Mesenchymal stem cell (in vitro differentiated cells and primary cell): ENCODE measurements around the gene CAMTA1.

Experiments
- DNase-seq: peaks from one replicate; pipeline ENCODE4 v3.0.0-alpha.2; 2013
- H2AFZ ChIP-seq: one replicate; pipeline ENCODE4 v1.6.1; 2013; ENCODE audit warnings: low read depth, mild to moderate bottlenecking, control low read depth, inconsistent platforms, low read length, moderate library complexity
- H2AK5ac ChIP-seq: 2 replicates; pipeline ENCODE4 v1.6.1; 2013; ENCODE audit warnings: low read length, moderate library complexity, mild to moderate bottlenecking, inconsistent platforms; ENCODE audit not compliant: severe bottlenecking
- H2BK120ac ChIP-seq: one replicate; pipeline ENCODE4 v1.6.1; 2013; ENCODE audit warnings: low read depth, mild to moderate bottlenecking, inconsistent platforms, low read length, moderate library complexity
- H2BK12ac ChIP-seq, 2 experiments: one replicate each; pipeline ENCODE4 v1.6.1; 2013; ENCODE audit warnings: inconsistent platforms in 2 of 2, low read length in 2 of 2, mild to moderate bottlenecking in 2 of 2, moderate library complexity in 2 of 2, control low read depth in 1 of 2
- H2BK15ac ChIP-seq: one replicate; pipeline ENCODE4 v1.6.1; 2013; ENCODE audit warnings: mild to moderate bottlenecking, low read depth, inconsistent platforms; ENCODE audit not compliant: poor library complexity, severe bottlenecking
- H2BK5ac ChIP-seq: 2 replicates; pipeline ENCODE4 v1.6.1; 2013; ENCODE audit warnings: low read depth, mild to moderate bottlenecking, low read length, control low read depth, inconsistent platforms; ENCODE audit not compliant: poor library complexity, severe bottlenecking
- H3K14ac ChIP-seq, 2 experiments: one replicate each; pipeline ENCODE4 v1.6.1; 2013; ENCODE audit warnings: inconsistent platforms in 2 of 2, low read length in 2 of 2, control low read depth in 1 of 2, mild to moderate bottlenecking in 1 of 2, moderate library complexity in 1 of 2
- H3K18ac ChIP-seq, 2 experiments: one replicate each; pipeline ENCODE4 v1.6.1; 2013; ENCODE audit warnings: inconsistent platforms in 2 of 2, low read length in 2 of 2, control low read depth in 1 of 2, low read depth in 1 of 2, mild to moderate bottlenecking in 1 of 2
- H3K23ac ChIP-seq, 2 experiments: one replicate each; pipeline ENCODE4 v1.6.1; 2013; ENCODE audit warnings: inconsistent platforms in 2 of 2, low read length in 2 of 2, mild to moderate bottlenecking in 2 of 2, moderate library complexity in 2 of 2, control low read depth in 1 of 2
- H3K27ac ChIP-seq: 2 replicates; pipeline ENCODE4 v1.5.1; 2013; ENCODE audit warnings: mild to moderate bottlenecking, moderate library complexity, low read length, control low read depth, inconsistent platforms; ENCODE audit not compliant: poor library complexity, severe bottlenecking
- H3K27me3 ChIP-seq, 2 experiments: 2 replicates each; pipeline versions ENCODE4 v1.6.1 to v1.7.0; 2013; ENCODE audit warnings: low read length in 2 of 2, mild to moderate bottlenecking in 2 of 2, moderate library complexity in 2 of 2, control low read depth in 1 of 2, inconsistent platforms in 1 of 2; ENCODE audit not compliant: control insufficient read depth in 1 of 2, insufficient read depth in 1 of 2
- H3K36me3 ChIP-seq, 2 experiments: 2 replicates each; pipeline versions ENCODE4 v1.6.1 to v1.7.0; 2013; ENCODE audit warnings: low read length in 2 of 2, control low read depth in 1 of 2, inconsistent platforms in 1 of 2, low read depth in 1 of 2, mild to moderate bottlenecking in 1 of 2; ENCODE audit not compliant: insufficient read depth in 2 of 2, control insufficient read depth in 1 of 2
- H3K4ac ChIP-seq, 2 experiments: one replicate each; pipeline ENCODE4 v1.6.1; 2013; ENCODE audit warnings: inconsistent platforms in 2 of 2, low read length in 2 of 2, mild to moderate bottlenecking in 2 of 2, moderate library complexity in 2 of 2, control low read depth in 1 of 2, low read depth in 1 of 2
- H3K4me1 ChIP-seq: 2 replicates; pipeline ENCODE4 v1.6.1; 2013; ENCODE audit warnings: low read depth, low read length, control low read depth; ENCODE audit not compliant: control insufficient read depth, insufficient read depth
- H3K4me2 ChIP-seq: 2 replicates; pipeline ENCODE4 v1.6.1; 2013; ENCODE audit warnings: low read length, mild to moderate bottlenecking, inconsistent platforms; ENCODE audit not compliant: poor library complexity, severe bottlenecking
- H3K4me3 ChIP-seq, 2 experiments: 2 replicates each; pipeline versions ENCODE4 v1.5.1 to v1.7.0; 2013; ENCODE audit warnings: low read length in 2 of 2, mild to moderate bottlenecking in 2 of 2, control low read depth in 1 of 2, low read depth in 1 of 2; ENCODE audit not compliant: insufficient read depth in 1 of 2
- H3K79me1 ChIP-seq: replicated peaks from 2 replicates; pipeline ENCODE4 v1.6.1; 2013; ENCODE audit warnings: mild to moderate bottlenecking, control low read depth, low read length, inconsistent platforms; ENCODE audit not compliant: poor library complexity, severe bottlenecking
- H3K9ac ChIP-seq: 2 replicates; pipeline ENCODE4 v1.7.0; 2013; ENCODE audit warnings: mild to moderate bottlenecking, low read length, moderate library complexity
- H3K9me3 ChIP-seq: 2 replicates; pipeline ENCODE4 v1.7.0; 2013; ENCODE audit warnings: mild to moderate bottlenecking, low read length; ENCODE audit not compliant: control insufficient read depth
- H4K8ac ChIP-seq: one replicate; pipeline ENCODE4 v1.6.1; 2013; ENCODE audit warnings: inconsistent platforms, mild to moderate bottlenecking, low read length, moderate library complexity
- H4K91ac ChIP-seq: one replicate; pipeline ENCODE4 v1.6.1; 2013; ENCODE audit warnings: mild to moderate bottlenecking, low read length, inconsistent platforms
- WGBS: methylation state at CpG from one replicate; pipeline ENCODE4 v1.1.7; 2013; ENCODE audit warnings: mixed read lengths; 5-methylcytosine and 5-hydroxymethylcytosine counted together

The CAMTA1 gene

DNA sequence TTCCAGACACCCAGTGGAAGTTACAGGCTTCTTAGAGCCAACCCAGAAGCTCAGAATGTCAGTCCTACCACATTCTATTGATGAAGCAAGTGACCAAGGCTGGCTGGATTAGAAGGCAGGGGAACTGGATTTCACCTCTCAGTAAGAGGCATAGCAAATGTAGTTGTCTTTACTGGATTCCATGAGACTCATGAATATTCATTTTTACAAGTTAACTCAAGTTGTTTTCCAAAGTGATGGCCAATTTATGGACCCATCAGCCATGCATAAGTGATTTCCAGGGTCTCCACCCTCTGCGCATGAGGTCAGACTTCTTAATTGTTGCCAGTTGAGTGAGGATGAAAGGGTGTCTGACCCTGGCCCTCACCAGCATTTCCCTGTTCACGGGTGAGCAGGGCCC lies 559.0 kb downstream of the CAMTA1 start:
- peaks cover 0 to 7% of the 10 kb centered on the region in 2 experiments for H3K27me3 ChIP-seq
- H2AK5ac ChIP-seq, result no peak overlapping the region
- no peak overlapping the region for H3K4me2 ChIP-seq
- no peak overlapping the region for H3K9ac ChIP-seq
- H3K18ac ChIP-seq, result no peak overlapping the region
- 46% methylated on average over 2 of the region's 2 CpGs for WGBS
- no peak overlapping the region for H3K14ac ChIP-seq
- peak overlapping the region; percentile 15 for H2BK15ac ChIP-seq
- H3K9me3 ChIP-seq, result no peaks in the 10 kb centered on the region
- H2AFZ ChIP-seq, result no peak overlapping the region
- H2BK120ac ChIP-seq, result no peak overlapping the region
- no peaks in the 10 kb centered on the region for H3K79me1 ChIP-seq
- no peak overlapping the region for H4K91ac ChIP-seq
- no peak overlapping the region for H4K8ac ChIP-seq
- no peak overlapping the region for H2BK12ac ChIP-seq
- no peak overlapping the region for H3K4ac ChIP-seq
- peaks cover 1% of the 10 kb centered on the region for H3K4me1 ChIP-seq
- H3K4me3 ChIP-seq, result no peak overlapping the region
- H3K23ac ChIP-seq, result no peak overlapping the region
- DNase-seq, result no peak
- H2BK5ac ChIP-seq, result no peak overlapping the region
- no peak overlapping the region for H3K27ac ChIP-seq
- H3K36me3 ChIP-seq, result no peaks in the 10 kb centered on the region

DNA sequence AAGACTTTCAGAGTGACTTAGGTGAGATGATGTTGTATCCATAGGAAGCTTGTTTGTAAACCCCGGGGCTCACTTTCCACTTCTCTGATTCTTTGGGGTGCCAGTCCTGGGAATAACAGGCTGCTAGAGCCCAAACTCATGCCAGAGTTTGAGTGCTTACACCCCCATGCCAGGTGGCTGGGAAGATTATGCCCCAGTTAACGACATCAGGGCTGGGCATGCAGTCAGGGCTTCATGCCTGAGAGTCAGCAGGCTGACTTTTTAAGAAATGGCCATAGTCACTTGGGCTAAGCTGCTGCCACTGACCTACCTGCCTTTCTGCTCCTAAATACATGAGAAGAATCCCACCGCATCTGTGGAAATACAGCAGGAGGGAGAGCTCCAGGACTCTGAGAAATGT lies 560.3 kb downstream of the CAMTA1 start:
- 84% methylated on average over 3 of the region's 3 CpGs for WGBS
- H2BK15ac ChIP-seq, result no peak overlapping the region

DNA sequence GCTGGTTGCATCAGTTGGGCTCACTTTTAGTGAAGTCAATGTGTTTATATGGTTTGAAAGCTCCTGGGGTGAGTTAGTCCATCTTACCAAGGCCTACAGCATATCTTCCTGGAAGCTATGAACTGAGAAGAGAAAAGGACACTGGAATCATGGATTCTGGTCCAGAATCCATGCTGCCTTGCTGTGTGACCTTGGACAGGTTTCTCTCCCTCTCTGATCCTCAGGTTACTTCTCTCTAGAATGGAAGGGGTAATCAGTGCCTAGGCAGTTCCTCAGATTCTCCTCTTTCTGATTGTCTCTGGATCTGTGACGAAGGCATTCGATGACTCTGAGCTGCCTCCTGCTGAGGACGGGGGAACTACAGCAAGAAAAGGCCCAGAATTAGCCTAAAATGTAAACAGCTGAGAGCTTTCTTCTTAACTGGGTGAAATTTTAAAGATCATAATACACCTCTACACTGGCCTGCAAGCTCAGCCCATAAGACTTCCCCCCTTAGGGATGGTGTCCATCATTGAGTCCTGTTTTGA lies 560.9 kb downstream of the CAMTA1 start:
- no peak overlapping the region for H2BK12ac ChIP-seq
- no peak overlapping the region for H3K27ac ChIP-seq
- H2BK120ac ChIP-seq, result no peak overlapping the region
- H3K4me1 ChIP-seq, result peaks cover 1% of the 10 kb centered on the region
- no peak overlapping the region for H3K4ac ChIP-seq
- DNase-seq, result no peak
- no peaks in the 10 kb centered on the region for H3K9me3 ChIP-seq
- H2BK5ac ChIP-seq, result no peak overlapping the region
- H3K23ac ChIP-seq, result no peak overlapping the region
- H4K8ac ChIP-seq, result no peak overlapping the region
- H4K91ac ChIP-seq, result no peak overlapping the region
- H3K4me3 ChIP-seq, result no peak overlapping the region
- no peaks in the 10 kb centered on the region for H3K79me1 ChIP-seq
- H2AK5ac ChIP-seq, result no peak overlapping the region
- H3K4me2 ChIP-seq, result no peak overlapping the region
- no peak overlapping the region for H3K14ac ChIP-seq
- H3K9ac ChIP-seq, result no peak overlapping the region
- H2AFZ ChIP-seq, result no peak overlapping the region
- H3K36me3 ChIP-seq, result no peaks in the 10 kb centered on the region
- H3K18ac ChIP-seq, result no peak overlapping the region
- peaks cover 0 to 5% of the 10 kb centered on the region in 2 experiments for H3K27me3 ChIP-seq
- 91% methylated on average over 3 of the region's 3 CpGs for WGBS
- H2BK15ac ChIP-seq, result no peak overlapping the region

More for the DNA sequence above, 560.3 kb downstream of the CAMTA1 start:
- H2AFZ ChIP-seq, result no peak overlapping the region
- H4K8ac ChIP-seq, result no peak overlapping the region
- peaks cover 0 to 7% of the 10 kb centered on the region in 2 experiments for H3K27me3 ChIP-seq
- no peak overlapping the region for H2BK5ac ChIP-seq
- H3K14ac ChIP-seq, result no peak overlapping the region
- no peak overlapping the region for H2BK120ac ChIP-seq
- no peak overlapping the region for H2AK5ac ChIP-seq
- H3K4me1 ChIP-seq, result peaks cover 1% of the 10 kb centered on the region
- H3K27ac ChIP-seq, result no peak overlapping the region
- no peaks in the 10 kb centered on the region for H3K36me3 ChIP-seq
- H3K9me3 ChIP-seq, result no peaks in the 10 kb centered on the region
- no peak overlapping the region for H3K23ac ChIP-seq
- H3K79me1 ChIP-seq, result no peaks in the 10 kb centered on the region
- H3K4ac ChIP-seq, result no peak overlapping the region
- no peak overlapping the region for H3K18ac ChIP-seq
- DNase-seq, result no peak
- no peak overlapping the region for H3K4me2 ChIP-seq
- H3K9ac ChIP-seq, result no peak overlapping the region
- H3K4me3 ChIP-seq, result no peak overlapping the region
- no peak overlapping the region for H2BK12ac ChIP-seq
- no peak overlapping the region for H4K91ac ChIP-seq

DNA sequence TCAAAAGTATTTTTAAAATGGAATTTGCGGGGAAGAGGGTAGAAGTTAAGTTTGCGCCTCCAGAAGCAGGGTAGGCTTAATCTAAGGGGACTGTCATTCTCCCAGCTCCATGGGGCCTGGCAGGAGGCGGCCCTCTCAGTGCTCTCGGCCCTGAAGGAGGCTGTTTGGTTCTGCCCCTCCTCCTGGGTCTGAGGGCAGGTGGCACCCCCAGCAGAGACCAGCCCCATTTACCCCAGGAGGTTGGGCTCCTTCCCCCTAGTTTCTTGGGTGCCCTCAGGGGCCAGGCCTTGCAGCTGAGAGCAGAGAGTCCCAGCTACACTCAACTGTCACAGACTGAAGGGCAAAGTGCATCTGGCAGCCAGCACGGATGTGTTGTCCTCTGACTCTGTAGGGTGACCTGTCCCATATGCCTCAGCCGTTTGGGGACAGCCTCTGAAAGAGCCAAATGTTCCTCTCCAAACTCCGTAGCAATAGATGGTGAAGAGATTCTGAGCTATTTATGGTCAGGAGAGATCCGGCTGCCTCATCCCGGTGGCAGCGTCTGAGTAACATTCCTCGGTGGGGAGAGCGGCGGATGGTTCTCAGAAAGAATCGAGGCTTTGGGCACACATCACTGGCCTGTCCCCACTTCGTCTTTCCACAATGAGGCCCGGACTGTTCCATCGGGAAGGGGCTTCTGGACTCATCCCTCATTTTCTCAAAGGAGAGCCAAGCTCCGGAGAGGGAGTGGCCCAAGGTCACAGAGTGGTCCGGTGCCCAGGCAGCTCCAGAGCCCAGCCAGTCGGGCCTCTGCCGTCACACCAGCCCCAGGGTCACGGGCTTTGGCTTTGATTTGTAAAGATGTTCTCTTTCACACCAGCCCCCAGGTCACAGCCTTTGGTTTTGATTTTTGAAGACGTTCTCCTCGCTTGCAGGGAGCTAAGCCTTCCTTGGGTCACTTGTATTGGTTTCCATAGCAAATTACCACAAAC lies 561.6 kb downstream of the CAMTA1 start:
- H2BK5ac ChIP-seq, result no peak overlapping the region
- no peak for DNase-seq
- peaks cover 0 to 8% of the 10 kb centered on the region in 2 experiments for H3K27me3 ChIP-seq
- H2BK15ac ChIP-seq, result peak overlapping the region; percentile 12
- no peak overlapping the region for H2BK120ac ChIP-seq
- H4K8ac ChIP-seq, result no peak overlapping the region
- H3K79me1 ChIP-seq, result no peaks in the 10 kb centered on the region
- H3K9ac ChIP-seq, result no peak overlapping the region
- WGBS, result 84% methylated on average over 24 of the region's 24 CpGs
- no peak overlapping the region for H3K27ac ChIP-seq
- H3K23ac ChIP-seq, result no peak overlapping the region
- peak overlapping the region in 1 of 2 experiments; percentile 4 for H3K14ac ChIP-seq
- no peak overlapping the region for H2AFZ ChIP-seq
- no peak overlapping the region for H2BK12ac ChIP-seq
- peaks cover 1% of the 10 kb centered on the region for H3K4me1 ChIP-seq
- H2AK5ac ChIP-seq, result no peak overlapping the region
- H4K91ac ChIP-seq, result no peak overlapping the region
- no peak overlapping the region for H3K4me2 ChIP-seq
- no peak overlapping the region for H3K18ac ChIP-seq
- no peaks in the 10 kb centered on the region for H3K9me3 ChIP-seq
- no peak overlapping the region for H3K4me3 ChIP-seq
- no peak overlapping the region for H3K4ac ChIP-seq
- no peaks in the 10 kb centered on the region for H3K36me3 ChIP-seq
